ENCODE data around the gene LMTK2. TPM values are rescaled to one million over a fixed set of nuclear protein-coding genes. Genes with fewer than 3 reads are reported as not detected.
"Not testable (repeated sequence)": the region's sequence is repeated elsewhere in the genome, so short reads cannot be mapped to it uniquely, and the experiment has no call there.

LMTK2 gene
- total RNA-seq, 1 donor from 2014 or later, result 12.7 TPM

- DNase-seq (ENCODE audit: low spot score), result no peak
- ATAC-seq, result no peak
These were observed 109.2 kb downstream of the LMTK2 start for GRCh38 chr7:98215561-98216495.

- no peak for ATAC-seq
- no peak for DNase-seq (ENCODE audit: low spot score)
These were observed 110.4 kb downstream of the LMTK2 start for GRCh38 chr7:98216941-98217622.

GRCh38 chr7:98217623-98218582, 111.2 kb downstream of the LMTK2 start:
- DNase-seq (ENCODE audit: low spot score), result no peak
- no peak for ATAC-seq

GRCh38 chr7:98219382-98219781, 112.7 kb downstream of the LMTK2 start:
- not testable (repeated sequence) for DNase-seq (ENCODE audit: low spot score); ATAC-seq

DNA sequence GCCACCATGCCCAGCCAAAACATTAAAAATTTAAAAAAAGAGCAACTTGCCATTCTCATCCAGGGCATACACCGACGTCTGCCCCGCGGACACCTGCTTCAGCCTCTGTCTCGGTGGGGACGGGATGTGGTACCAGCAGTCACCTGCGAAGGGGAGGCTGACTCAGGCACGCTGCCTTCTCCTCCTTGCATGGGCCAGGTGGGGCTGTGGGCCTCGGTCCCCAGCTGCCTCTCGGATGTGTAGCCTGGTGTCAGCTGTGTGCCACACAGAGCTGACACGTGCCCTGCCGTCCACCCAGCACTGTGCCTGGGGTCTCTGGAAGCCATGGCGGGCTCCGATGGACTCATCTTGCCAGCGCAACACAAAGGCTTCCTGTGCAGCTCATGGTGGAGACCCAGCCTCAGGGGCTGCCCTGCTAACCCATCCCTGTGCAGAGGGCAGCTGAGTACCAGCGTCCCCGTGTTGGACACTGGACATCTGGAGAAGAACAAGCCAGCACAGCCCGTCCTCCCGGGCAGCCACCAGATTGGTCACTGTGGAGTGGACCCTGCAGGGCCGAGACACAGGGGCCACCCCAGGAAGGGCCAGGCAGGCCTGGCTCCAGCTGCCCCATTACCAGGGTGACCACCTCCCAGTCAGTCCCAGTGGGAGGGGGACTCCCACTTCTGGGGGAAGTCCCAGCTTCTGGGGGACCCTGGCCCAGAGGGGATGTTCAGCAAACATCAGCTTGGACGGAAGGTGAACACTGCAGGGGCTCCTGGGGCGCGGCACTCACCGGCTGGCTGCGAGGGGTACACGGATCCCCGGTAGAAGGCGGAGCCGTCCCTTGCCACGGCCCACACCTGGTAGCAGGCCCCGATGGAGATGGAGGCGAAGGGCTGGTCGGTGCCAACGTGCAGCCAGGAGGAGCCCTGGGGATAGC, 115.2 kb downstream of the LMTK2 start:
- DNase-seq (ENCODE audit: low spot score), result no peak
- no peak for ATAC-seq

DNA sequence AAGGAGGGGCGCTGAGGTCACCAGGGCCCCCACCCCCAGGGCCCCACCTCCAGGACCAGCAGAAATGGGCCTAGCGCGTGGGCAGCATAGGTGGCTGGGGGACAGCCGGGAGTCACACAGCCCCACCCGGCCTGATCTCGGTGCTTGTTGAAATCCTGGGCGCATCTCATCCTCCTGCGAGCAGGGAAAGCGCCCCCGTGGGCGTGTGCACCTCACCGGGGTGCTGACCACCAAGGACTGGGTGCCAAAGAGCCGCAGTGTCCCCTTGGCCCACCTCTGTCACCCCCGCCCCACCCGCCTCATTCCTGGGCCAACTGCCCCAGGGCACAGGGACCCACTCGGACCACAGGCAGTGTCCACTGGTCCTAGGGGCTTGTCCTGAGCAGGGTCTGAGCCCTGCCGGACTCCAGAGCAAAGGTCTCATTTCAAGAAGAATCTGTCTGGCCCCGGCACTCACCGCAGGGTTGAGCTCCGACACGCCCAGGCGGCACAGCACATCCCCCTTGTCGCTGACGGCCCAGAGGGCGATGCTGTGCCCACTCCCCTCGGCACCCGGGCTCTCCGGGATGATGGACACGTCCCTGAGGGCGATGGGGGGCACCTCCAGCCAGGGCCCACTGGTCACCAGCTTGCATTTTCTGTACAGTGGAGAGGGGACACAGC, 116.0 kb downstream of the LMTK2 start:
- ATAC-seq (no peak), DNase-seq (ENCODE audit: low spot score) (no peak)

DNA sequence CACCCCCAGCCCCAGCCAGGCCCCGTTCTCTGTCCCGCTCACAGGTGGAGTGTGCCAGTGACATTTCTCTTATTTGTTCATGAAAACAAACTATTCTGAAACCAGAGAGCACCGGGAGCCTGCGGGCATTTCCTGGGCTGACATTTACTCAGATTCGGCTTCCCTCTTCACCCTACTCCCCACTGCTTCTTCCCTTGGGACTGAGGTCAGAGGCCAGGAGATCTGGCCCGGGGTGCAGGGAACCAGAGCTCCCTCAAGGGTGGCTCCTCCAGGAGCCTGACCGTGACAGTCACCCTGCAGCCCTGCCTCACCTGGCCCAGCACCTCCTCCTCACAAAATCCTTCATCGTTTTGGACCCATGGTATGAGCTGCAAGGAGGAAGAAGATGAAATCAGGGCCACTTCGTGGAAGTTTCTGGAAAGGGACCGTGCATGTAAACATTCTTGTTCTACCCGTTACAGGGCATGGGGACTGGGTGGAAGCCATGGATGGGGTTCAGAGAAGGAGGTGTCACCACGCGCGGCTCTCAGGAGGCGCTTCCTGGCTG, 116.8 kb downstream of the LMTK2 start:
- no peak for ATAC-seq

DNA sequence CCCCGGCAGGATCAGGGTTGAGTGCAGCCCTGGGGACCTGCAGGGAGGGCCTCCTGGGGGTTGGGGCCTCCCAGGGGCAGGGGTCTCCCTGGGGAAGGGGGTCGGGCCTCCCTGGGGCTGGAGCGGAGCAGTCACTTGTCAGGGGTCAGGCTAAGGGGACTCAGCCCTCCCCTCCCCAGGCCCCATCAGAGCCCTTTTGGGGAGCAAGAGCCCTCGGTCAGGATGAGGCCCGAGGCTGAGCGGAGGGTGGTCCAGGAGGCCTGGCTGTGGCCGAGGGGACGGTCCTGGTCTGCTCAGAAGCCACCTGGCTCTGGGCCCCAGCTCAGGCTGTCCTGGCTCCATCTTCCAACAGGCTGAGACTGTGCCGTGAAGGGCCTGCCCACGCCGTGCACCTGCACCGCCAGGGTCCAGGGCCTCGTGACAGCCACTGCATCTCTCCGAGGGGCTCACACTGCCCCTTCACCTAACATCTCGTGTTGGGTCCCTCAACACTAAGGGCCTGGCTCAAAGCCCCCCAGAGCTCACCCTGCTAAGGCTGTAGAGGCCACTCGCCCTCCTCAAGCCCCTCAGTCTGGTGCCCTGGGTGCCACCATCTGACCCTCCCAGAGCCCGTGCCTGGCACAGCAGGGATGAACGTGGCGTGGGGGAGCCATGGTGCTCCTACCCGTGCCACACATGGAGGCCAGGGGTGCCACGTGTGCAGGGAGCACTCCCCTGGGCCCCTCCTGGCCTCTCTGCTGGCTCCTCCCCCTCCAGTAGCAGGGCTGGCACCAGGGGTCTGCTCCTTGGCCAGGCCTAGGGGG, 117.4 kb downstream of the LMTK2 start:
- ATAC-seq (no peak), DNase-seq (ENCODE audit: low spot score) (no peak)

More for the DNA sequence above, 116.8 kb downstream of the LMTK2 start:
- DNase-seq (ENCODE audit: low spot score), result no peak

DNA sequence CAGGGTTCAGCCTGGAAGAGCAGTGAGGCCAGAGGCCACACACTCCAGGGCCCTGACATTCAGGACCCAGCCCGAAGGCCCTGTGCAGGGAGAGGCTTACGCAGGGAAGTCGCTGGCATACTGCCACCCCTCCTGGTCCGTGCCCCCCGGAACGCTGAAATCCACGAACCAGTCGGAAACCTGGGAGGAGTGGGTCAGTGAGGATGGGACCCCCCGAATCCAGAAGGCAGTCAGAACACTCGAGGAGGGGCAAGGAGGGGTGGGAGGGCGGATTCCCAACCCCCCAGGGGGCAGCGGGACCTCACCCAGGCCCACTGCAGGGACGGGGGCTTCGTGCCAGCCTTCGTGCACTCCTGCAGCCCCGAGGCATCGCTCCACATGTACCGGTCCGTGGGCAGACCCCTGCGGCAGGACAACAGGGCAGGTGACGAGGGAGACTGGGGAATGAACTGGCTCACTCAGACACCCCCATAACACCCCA, 118.1 kb downstream of the LMTK2 start:
- DNase-seq (ENCODE audit: low spot score), result no peak

GRCh38 chr7:98225913-98226614, 119.4 kb downstream of the LMTK2 start:
- no peak for DNase-seq (ENCODE audit: low spot score)

More for the DNA sequence above, 118.1 kb downstream of the LMTK2 start:
- ATAC-seq, result no peak

DNA sequence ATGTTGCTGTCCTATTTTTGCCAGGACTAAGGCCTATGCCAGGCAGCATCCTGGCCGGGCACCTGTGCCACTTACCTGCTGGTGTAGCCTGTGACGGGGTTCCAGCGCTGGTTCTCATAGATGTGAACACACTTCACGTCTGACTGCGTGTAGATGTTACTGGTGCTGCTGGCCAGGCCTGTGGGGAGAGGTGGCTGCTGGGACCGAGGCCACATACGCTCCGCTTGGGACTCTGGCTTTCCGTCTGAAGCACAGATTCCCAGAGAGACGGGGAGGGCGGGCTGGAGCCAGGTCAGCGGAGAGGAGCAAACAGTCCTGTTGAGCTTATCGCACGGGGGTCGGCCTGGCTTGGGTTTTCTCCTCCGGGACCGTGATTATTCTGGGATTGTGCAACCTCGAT, 121.3 kb downstream of the LMTK2 start:
- ATAC-seq (no peak), DNase-seq (ENCODE audit: low spot score) (no peak)

More at GRCh38 chr7:98225913-98226614, 119.4 kb downstream of the LMTK2 start:
- ATAC-seq, result no peak

- no peak for DNase-seq (ENCODE audit: low spot score)
These were observed 122.1 kb downstream of the LMTK2 start for GRCh38 chr7:98228801-98229200.

DNA sequence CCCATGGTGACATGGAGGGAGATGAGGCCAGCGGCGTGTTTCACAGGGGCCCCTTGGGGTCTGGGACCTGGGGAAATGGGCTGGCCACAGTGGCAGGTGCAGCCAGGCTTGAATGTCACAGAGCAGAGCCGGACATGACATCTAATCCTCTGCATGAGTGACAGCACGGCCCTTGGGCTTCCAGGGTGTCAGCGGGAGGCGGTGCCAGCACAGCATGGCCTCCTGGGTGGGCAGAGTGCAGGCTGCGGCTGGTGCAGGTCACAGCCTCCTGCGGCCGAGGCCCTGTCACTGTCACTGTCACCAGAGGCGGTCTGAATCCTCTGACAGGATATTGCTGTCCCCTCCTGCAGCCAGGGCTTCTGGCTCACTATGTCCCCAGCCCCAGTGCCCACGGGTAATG, 122.8 kb downstream of the LMTK2 start:
- no peak for DNase-seq (ENCODE audit: low spot score)
- ATAC-seq, result no peak

More at GRCh38 chr7:98228801-98229200, 122.1 kb downstream of the LMTK2 start:
- no peak for ATAC-seq

DNA sequence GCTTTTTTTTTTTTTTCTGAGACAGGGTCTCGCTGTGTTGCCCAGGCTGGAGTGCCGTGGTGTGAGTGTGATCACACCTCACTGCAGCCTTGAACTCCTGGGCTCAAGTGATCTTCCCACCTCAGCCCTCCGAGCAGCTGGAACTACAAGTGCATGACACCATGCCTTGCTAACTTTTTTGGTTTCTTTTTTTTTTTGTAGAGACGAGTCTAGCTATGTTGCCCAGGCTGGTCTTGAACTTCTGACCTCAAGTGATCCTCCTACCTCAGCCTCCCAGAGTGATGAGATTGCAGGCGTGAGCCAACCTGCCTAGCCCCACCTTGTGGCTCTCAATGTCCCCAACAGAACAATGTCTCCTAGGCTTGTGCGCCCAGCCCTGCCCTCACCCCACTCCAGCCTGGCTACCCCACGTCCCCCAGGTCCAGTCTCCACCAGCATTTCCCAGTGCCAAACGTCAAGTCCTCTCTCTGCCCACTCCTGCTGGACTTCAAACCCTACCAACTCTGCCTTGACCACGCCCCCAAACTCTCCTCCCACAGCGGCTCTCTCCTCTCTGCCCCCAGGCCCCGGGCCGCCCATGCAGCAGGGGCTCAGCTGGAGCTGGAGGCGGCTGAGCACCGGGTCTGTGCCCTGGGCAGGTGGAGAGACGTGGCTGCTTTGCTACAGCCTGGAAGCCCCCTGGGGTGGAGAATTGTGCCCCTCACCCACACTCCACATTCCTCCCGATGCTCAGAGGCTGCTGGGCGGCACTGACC, 123.5 kb downstream of the LMTK2 start:
- DNase-seq (ENCODE audit: low spot score), result no peak

GRCh38 chr7:98230746-98231471, 124.2 kb downstream of the LMTK2 start:
- no peak for DNase-seq (ENCODE audit: low spot score)

More for the DNA sequence above, 123.5 kb downstream of the LMTK2 start:
- ATAC-seq, result no peak

More at GRCh38 chr7:98230746-98231471, 124.2 kb downstream of the LMTK2 start:
- ATAC-seq, result no peak
